Measurements from ENCODE around the gene ZNF148.

DNA sequence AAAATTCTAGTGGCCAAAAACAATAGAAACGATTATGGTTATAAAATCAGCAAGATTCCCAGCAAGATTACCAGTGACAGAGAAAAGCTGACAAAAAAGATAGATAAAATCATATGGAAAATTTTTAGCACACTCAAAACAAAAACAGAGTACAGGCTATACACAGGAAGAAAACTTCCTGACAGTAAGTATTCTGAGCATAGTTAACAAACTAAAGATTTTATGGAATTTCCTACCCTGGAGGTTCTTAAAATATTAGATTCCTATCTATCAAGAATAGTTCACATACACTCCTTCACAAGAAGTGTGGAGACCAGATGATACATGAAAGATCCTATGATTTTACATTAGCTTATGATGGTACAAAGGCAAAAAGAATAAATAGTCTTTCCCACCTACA is 50.8 kb downstream of the ZNF148 start:
- TF ChIP-seq, protein P1, sequence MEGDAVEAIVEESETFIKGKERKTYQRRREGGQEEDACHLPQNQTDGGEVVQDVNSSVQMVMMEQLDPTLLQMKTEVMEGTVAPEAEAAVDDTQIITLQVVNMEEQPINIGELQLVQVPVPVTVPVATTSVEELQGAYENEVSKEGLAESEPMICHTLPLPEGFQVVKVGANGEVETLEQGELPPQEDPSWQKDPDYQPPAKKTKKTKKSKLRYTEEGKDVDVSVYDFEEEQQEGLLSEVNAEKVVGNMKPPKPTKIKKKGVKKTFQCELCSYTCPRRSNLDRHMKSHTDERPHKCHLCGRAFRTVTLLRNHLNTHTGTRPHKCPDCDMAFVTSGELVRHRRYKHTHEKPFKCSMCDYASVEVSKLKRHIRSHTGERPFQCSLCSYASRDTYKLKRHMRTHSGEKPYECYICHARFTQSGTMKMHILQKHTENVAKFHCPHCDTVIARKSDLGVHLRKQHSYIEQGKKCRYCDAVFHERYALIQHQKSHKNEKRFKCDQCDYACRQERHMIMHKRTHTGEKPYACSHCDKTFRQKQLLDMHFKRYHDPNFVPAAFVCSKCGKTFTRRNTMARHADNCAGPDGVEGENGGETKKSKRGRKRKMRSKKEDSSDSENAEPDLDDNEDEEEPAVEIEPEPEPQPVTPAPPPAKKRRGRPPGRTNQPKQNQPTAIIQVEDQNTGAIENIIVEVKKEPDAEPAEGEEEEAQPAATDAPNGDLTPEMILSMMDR (IDR thresholded peaks at IDR 0.05): no peak
- no peak for TF ChIP-seq ZFX (IDR thresholded peaks at IDR 0.05; ENCODE audit: borderline replicate concordance)

All from 22Rv1 (cell line).